GM12891 (cell line): Measurements from ENCODE around the gene DSC1.

Experiments used
- PAX5 ChIP-seq: IDR thresholded peaks from 2 replicates; pipeline ENCODE4 v1.6.1; 2011; ENCODE audit warnings: low read length, moderate library complexity, mild to moderate bottlenecking; ENCODE audit not compliant: insufficient read depth, severe bottlenecking
- POLR2A ChIP-seq: IDR thresholded peaks from 2 replicates; pipeline ENCODE4 v1.6.1; 2011; ENCODE audit warnings: low read depth, low read length, control low read depth
- POLR2AphosphoS5 ChIP-seq: IDR thresholded peaks from 2 replicates; pipeline ENCODE4 v1.6.1; 2011; ENCODE audit warnings: low read depth, low read length, control low read depth
- POU2F2 ChIP-seq: IDR thresholded peaks from 2 replicates; pipeline ENCODE4 v1.6.1; 2011; ENCODE audit warnings: low read depth, mild to moderate bottlenecking, control low read depth, low read length, moderate library complexity
- SPI1 ChIP-seq: IDR thresholded peaks from 2 replicates; pipeline ENCODE4 v1.6.1; 2011; ENCODE audit warnings: low read depth, low read length, control low read depth
- TAF1 ChIP-seq: IDR thresholded peaks from 2 replicates; pipeline ENCODE4 v1.6.1; 2011; ENCODE audit warnings: low read depth, low read length, control low read depth

DNA sequence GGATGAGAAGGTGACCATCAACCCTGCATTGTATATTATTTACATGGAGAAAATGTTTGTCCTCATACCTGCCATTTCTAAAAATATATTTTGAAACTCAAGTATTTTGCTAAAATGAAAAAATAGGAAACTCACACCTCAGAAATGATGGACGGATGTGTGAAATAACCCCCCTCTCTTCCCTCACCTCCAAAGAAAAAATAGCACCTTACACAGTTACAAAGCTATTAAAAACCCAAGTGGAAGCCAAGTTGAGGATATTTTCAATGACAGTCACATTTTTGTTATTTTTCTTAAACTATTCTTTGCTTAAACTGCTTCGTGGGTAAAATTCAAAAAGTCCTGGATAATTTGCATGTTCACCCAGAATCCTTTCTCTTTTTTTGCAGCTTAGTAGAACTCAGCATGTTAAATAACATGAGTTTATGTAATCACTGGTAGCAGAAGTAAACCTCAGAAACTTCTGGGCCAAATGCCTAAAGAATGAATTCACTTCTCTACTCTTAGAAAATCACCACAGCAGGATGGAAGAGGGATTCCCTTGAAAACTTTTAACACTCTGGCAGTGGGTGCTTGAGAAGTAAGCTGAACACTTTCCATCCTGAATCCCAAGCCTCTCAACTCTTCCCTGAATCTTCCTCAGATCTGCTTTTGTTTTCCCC lies 768 bp downstream of the DSC1 start:
- TF ChIP-seq POLR2A (no peak), TAF1 (no peak), POLR2AphosphoS5 (no peak), PAX5 (no peak), SPI1 (no peak), POU2F2 (no peak)
